HepG2 (cell line): ENCODE results near the gene PDZD4. TPM values are rescaled to one million over a fixed set of nuclear protein-coding genes. Genes with fewer than 3 reads are reported as not detected.

Source experiments
- ATAC-seq: fragments of 200-7000 bp; cut with Tn5 transposase; 3 replicates; pipeline ENCODE4 v1.9.1; 2020; ENCODE audit warnings: mild to moderate bottlenecking, moderate library complexity
- BruUV-seq: library from RNA; stranded (reverse); fragments of 400-500 nt; replicated peaks from 2 replicates; lab custom pipeline; 2021; lab: Mats Ljungman, UMichigan
- CTCF ChIA-PET: fragments of 300-600 bp; formaldehyde crosslinking; extraction: SDS; loops from one replicate; lab custom pipeline; 2021; ENCODE audit warnings: low total read pairs, inconsistent platforms, low intra/inter-chr PET ratio; lab: Yijun Ruan, JAX
- POLR2A ChIA-PET: fragments of 350-600 bp; sonication (Branson Sonifier 250); formaldehyde crosslinking; loops from one replicate; lab custom pipeline; 2020; ENCODE audit warnings: antibody characterized with exemption, inconsistent platforms; lab: Yijun Ruan, JAX
- DNase-seq: peaks from one replicate; pipeline ENCODE4 v3.0.0-alpha.2; 2015; ENCODE audit warnings: low spot score
- FAIRE-seq: peaks from 3 replicates; lab custom pipeline; 2011; peaks lifted over from hg19 to GRCh38; lab: Jason Lieb, UNC
- H2AFZ ChIP-seq: one replicate; pipeline ENCODE4 v1.6.1; 2011; ENCODE audit warnings: low read length, inconsistent platforms
- H3K27ac ChIP-seq: fragments of 300-600 bp; 3 replicates; pipeline ENCODE4 v1.8.0; 2011; ENCODE audit warnings: mixed run types, mild to moderate bottlenecking, mixed read lengths, low read length, inconsistent platforms; ENCODE audit not compliant: insufficient read depth; ENCODE audit errors: extremely low read length
- H3K27me3 ChIP-seq, 2 experiments: fragments of 200-600 bp in 1 of 2; 2 replicates in 1 of 2; 3 replicates in 1 of 2; pipeline versions ENCODE4 v1.6.0 to v1.8.0; 2011; ENCODE audit warnings: low read length in 2 of 2, mild to moderate bottlenecking in 2 of 2, moderate library complexity in 2 of 2, inconsistent platforms in 1 of 2; ENCODE audit not compliant: insufficient read depth in 2 of 2, control insufficient read depth in 1 of 2
- H3K36me3 ChIP-seq, 2 experiments: fragments of 200-600 bp in 1 of 2; replicated peaks in 1 of 2; 2 replicates in 1 of 2; 3 replicates in 1 of 2; pipeline versions ENCODE4 v1.5.1 to v1.8.0; 2011; ENCODE audit warnings: low read length in 2 of 2, inconsistent platforms in 1 of 2; ENCODE audit not compliant: insufficient read depth in 2 of 2, control insufficient read depth in 1 of 2
- H3K4me1 ChIP-seq: 2 replicates; pipeline ENCODE4 v1.5.1; 2012; ENCODE audit warnings: low read length, inconsistent platforms; ENCODE audit not compliant: insufficient read depth
- H3K4me2 ChIP-seq: 2 replicates; pipeline ENCODE4 v1.6.0; 2011; ENCODE audit warnings: low read depth, low read length, inconsistent platforms
- H3K4me3 ChIP-seq, 3 experiments: fragments of 200-600 bp in 1 of 3; sonication (generic), shearing (Covaris generic) in 1 of 3; replicated peaks in 1 of 3; 2 replicates each; pipeline ENCODE4 v1.5.1; 2011 to 2016; ENCODE audit warnings: low read length in 3 of 3, inconsistent platforms in 2 of 3, low read depth in 2 of 3, mild to moderate bottlenecking in 2 of 3, control low read depth in 1 of 3, mixed read lengths in 1 of 3; ENCODE audit not compliant: insufficient read depth in 1 of 3
- H3K79me2 ChIP-seq: one replicate; pipeline ENCODE4 v1.6.1; 2011; ENCODE audit warnings: low read length, inconsistent platforms; ENCODE audit not compliant: insufficient read depth
- H3K9ac ChIP-seq: 2 replicates; pipeline ENCODE4 v1.6.0; 2011; ENCODE audit warnings: mild to moderate bottlenecking, low read depth, low read length, inconsistent platforms; ENCODE audit not compliant: insufficient read depth
- H3K9me3 ChIP-seq: 2 replicates; pipeline ENCODE4 v1.5.1; 2012; ENCODE audit warnings: mild to moderate bottlenecking, low read length
- H4K20me1 ChIP-seq: 2 replicates; pipeline ENCODE4 v1.6.0; 2011; ENCODE audit warnings: inconsistent platforms, mild to moderate bottlenecking, low read length, moderate library complexity; ENCODE audit not compliant: insufficient read depth
- ADNP ChIP-seq: sonication (generic); formaldehyde crosslinking; IDR thresholded peaks from 2 replicates; pipeline ENCODE4 v1.4.0; 2020; ENCODE audit warnings: missing genetic modification reagents
- FOSL2 ChIP-seq: sonication (generic); formaldehyde crosslinking; IDR thresholded peaks from 2 replicates; pipeline ENCODE4 v1.4.0; 2020; ENCODE audit warnings: missing genetic modification reagents
- HNRNPH1 ChIP-seq: fragments of 200-400 bp; formaldehyde crosslinking; optimal IDR thresholded peaks from 2 replicates; pipeline ENCODE3; 2017; ENCODE audit warnings: mild to moderate bottlenecking, low read depth, low read length
- HOXD1 ChIP-seq: sonication (generic); formaldehyde crosslinking; IDR thresholded peaks from 2 replicates; pipeline ENCODE4 v1.5.0; 2020; ENCODE audit warnings: missing genetic modification reagents
- IRX3 ChIP-seq: sonication (generic); formaldehyde crosslinking; IDR thresholded peaks from 2 replicates; pipeline ENCODE4 v1.8.1; 2023; ENCODE audit warnings: mild to moderate bottlenecking, low read depth, missing genetic modification reagents, borderline replicate concordance
- JUND ChIP-seq: sonication (generic); formaldehyde crosslinking; IDR thresholded peaks from 2 replicates; pipeline ENCODE4 v1.8.0; 2022; ENCODE audit warnings: mild to moderate bottlenecking, missing genetic modification reagents
- KDM5B ChIP-seq: sonication (generic); formaldehyde crosslinking; IDR thresholded peaks from 2 replicates; pipeline ENCODE4 v1.4.0; 2020; ENCODE audit warnings: missing genetic modification reagents, mild to moderate bottlenecking, borderline replicate concordance
- KMT2B ChIP-seq: IDR thresholded peaks from 2 replicates; pipeline ENCODE4 v1.6.1; 2016; ENCODE audit warnings: missing genetic modification reagents, missing compliant biosample characterization
- NFE2L2 ChIP-seq: fragments of 150-350 bp; IDR thresholded peaks from 2 replicates; pipeline ENCODE4 v1.6.1; 2014; ENCODE audit warnings: low read length
- NFKB2 ChIP-seq: sonication (generic); formaldehyde crosslinking; IDR thresholded peaks from 2 replicates; pipeline ENCODE4 v1.4.0; 2020; ENCODE audit warnings: missing genetic modification reagents, borderline replicate concordance
- PRMT3 ChIP-seq: sonication (generic); formaldehyde crosslinking; IDR thresholded peaks from 2 replicates; pipeline ENCODE4 v1.8.1; 2022; ENCODE audit warnings: low read depth, mild to moderate bottlenecking, moderate library complexity, missing genetic modification reagents, borderline replicate concordance
- TMF1 ChIP-seq: sonication (generic); formaldehyde crosslinking; IDR thresholded peaks from 2 replicates; pipeline ENCODE4 v1.8.1; 2022; ENCODE audit warnings: low read depth, missing genetic modification reagents
- ZFP1 ChIP-seq: IDR thresholded peaks from 2 replicates; pipeline ENCODE4 v1.6.1; 2016
- ZNF230 ChIP-seq: sonication (generic); formaldehyde crosslinking; IDR thresholded peaks from 2 replicates; pipeline ENCODE4 v1.4.0; 2020; ENCODE audit warnings: mild to moderate bottlenecking, missing genetic modification reagents
- ZNF235 ChIP-seq: sonication (generic); formaldehyde crosslinking; IDR thresholded peaks from 2 replicates; pipeline ENCODE4 v1.8.1; 2023; ENCODE audit warnings: mild to moderate bottlenecking, missing genetic modification reagents, borderline replicate concordance
- ZNF256 ChIP-seq: sonication (generic); formaldehyde crosslinking; conservative IDR thresholded peaks from 2 replicates; pipeline ENCODE4 v1.4.0; 2020; ENCODE audit warnings: missing genetic modification reagents
- ZNF558 ChIP-seq: sonication (generic); formaldehyde crosslinking; IDR thresholded peaks from 2 replicates; pipeline ENCODE4 v1.9.0; 2022; ENCODE audit warnings: mild to moderate bottlenecking, missing genetic modification reagents, borderline replicate concordance
- WGBS: methylation state at CpG from one replicate; pipeline ENCODE4 v1.1.6; 2017; ENCODE audit warnings: low lambda C conversion rate; 5-methylcytosine and 5-hydroxymethylcytosine counted together
- in situ Hi-C: cut with HindIII; loops from 2 replicates; pipeline ENCODE4 v1.10.0; 2017; ENCODE audit warnings: low pct_unique_long_range_greater_than_20kb; ENCODE audit not compliant: extremely low pct_ligation_motif_present
- intact Hi-C: fragments of 100-400 bp; cut with micrococcal nuclease; formaldehyde crosslinking; loops from one replicate; pipeline ENCODE4 v1.10.0; 2022; ENCODE audit not compliant: unreplicated experiment
- polyA plus RNA-seq, 8 experiments: library from polyadenylated mRNA; depleted of rRNA in 3 of 8; stranded (reverse) in 7 of 8; unstranded in 1 of 8; fragments of >200 nt; fragmentation: Illumina TruSeq in 4 of 8; extraction: Trizol in 4 of 8; gene quantifications; 2 replicates each; pipeline versions ENCODE4 v1.2.1 to v1.2.3, GENCODE V29; 2011 to 2016; ENCODE audit warnings: low read depth in 4 of 8, missing spikeins in 1 of 8, mixed read lengths in 1 of 8; ENCODE audit not compliant: insufficient read depth in 1 of 8
- total RNA-seq, 5 experiments: library from RNA; depleted of rRNA; stranded (reverse); fragments of >200 nt; fragmentation: Illumina TruSeq; extraction: Trizol; gene quantifications; 2 replicates each; pipeline ENCODE4 v1.2.3, GENCODE V29; 2016; ENCODE audit warnings: low read depth in 1 of 5
- TF ChIP-seq, protein P1 (sequence below): fragments of 450-650 bp; IDR thresholded peaks from 2 replicates; pipeline ENCODE4 v1.6.1; 2017; ENCODE audit warnings: mild to moderate bottlenecking

Gene PDZD4
- total and polyA plus RNA-seq, 2 of the 13 experiments (the other 11 are each of a cell fraction or from before 2014, with no cell fraction given): not detected

- Histone ChIP-seq H3K36me3 (no peaks in the 10 kb centered on the region), H4K20me1 (no peaks in the 10 kb centered on the region), H3K27ac (no peak overlapping the region), H3K9me3 (no peaks in the 10 kb centered on the region)
- TF ChIP-seq TMF1 (CRISPR knock-in tag) (no peak), NFKB2 (CRISPR knock-in tag) (no peak), HOXD1 (CRISPR knock-in tag) (no peak)
- TF ChIP-seq, all 625 proteins: peak for 0
- Histone ChIP-seq H2AFZ (no peak overlapping the region), H3K9ac (no peak overlapping the region), H3K4me1 (no peaks in the 10 kb centered on the region), H3K4me3 (no peak overlapping the region), H3K4me2 (no peak overlapping the region), H3K27me3 (no peaks in the 10 kb centered on the region; a peak in 1 of 5 replicates), H3K79me2 (no peaks in the 10 kb centered on the region)
- no TSS peak for BruUV-seq
- FAIRE-seq: no peak
- CTCF ChIA-PET: no interaction called here
- WGBS: 83% methylated on average over 2 of the region's 10 CpGs
- POLR2A ChIA-PET: no interaction called here
- in situ Hi-C loops: no loop called here
- intact Hi-C loops: no loop called here
- ATAC-seq: no peak
- DNase-seq: no peak
These were observed 33.8 kb upstream of the PDZD4 start for GRCh38 chrX:153864101-153864500.

DNA sequence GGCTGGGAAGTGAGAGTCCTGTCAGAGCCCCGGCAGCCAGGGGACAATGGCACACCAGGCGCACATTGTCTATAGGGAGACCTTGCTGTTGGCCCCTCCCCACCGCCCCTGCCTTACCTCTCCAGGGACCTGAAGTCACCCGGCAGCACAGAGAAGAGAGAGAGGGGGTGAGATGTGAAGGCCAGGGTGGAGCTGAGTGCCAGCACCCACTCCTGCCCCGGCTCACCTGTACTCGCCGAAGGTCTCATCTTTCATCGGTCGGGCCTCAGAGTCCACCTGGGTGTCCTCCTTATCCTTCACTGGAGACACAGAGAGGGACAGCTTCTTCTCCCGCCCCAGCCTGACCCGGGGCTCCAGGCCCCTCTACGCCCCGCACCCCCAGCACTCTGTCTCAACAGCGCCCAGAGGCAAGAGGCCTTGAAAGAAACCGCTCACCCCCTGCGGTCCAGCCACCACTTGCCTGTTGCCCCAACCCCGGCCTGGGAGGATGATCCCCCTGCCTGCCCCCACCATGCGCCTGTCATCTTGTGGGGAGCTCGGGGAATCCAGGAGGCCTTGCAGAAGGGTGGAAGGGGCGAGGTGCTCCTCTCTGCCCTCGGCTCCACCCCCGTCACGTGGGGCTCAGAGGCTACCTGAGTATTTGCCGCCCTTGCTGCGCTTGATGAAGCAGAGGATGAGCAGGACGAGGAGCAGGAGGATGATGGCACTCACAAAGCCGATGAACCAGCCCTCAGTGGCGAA is 33.1 kb upstream of the PDZD4 start:
- ChIA-PET CTCF (no interaction called here), POLR2A (no interaction called here)
- Histone ChIP-seq H3K27ac (no peak overlapping the region), H3K9me3 (no peaks in the 10 kb centered on the region), H2AFZ (no peak overlapping the region), H3K79me2 (no peaks in the 10 kb centered on the region), H3K4me1 (no peaks in the 10 kb centered on the region), H4K20me1 (no peaks in the 10 kb centered on the region), H3K4me2 (no peak overlapping the region), H3K9ac (no peak overlapping the region), H3K36me3 (no peaks in the 10 kb centered on the region), H3K4me3 (no peak overlapping the region), H3K27me3 (no peaks in the 10 kb centered on the region; a peak in 1 of 5 replicates)
- no peak for DNase-seq
- in situ Hi-C loops: no loop called here
- no TSS peak for BruUV-seq
- ATAC-seq: no peak
- 67% methylated on average over 7 of the region's 28 CpGs for WGBS
- no peak for FAIRE-seq
- intact Hi-C loops: no loop called here
- TF ChIP-seq ZNF256 (CRISPR knock-in tag) (no peak), HNRNPH1 (no peak), IRX3 (CRISPR knock-in tag) (no peak), JUND (no peak), FOSL2 (CRISPR knock-in tag) (no peak), ZNF235 (no peak), ZFP1 (CRISPR knock-in tag) (no peak), KDM5B (CRISPR knock-in tag) (no peak), ZNF558 (no peak), NFE2L2 (no peak), ZNF230 (no peak), ADNP (no peak), KMT2B (CRISPR knock-in tag) (no peak), PRMT3 (CRISPR knock-in tag) (no peak)
- TF ChIP-seq, protein P1, sequence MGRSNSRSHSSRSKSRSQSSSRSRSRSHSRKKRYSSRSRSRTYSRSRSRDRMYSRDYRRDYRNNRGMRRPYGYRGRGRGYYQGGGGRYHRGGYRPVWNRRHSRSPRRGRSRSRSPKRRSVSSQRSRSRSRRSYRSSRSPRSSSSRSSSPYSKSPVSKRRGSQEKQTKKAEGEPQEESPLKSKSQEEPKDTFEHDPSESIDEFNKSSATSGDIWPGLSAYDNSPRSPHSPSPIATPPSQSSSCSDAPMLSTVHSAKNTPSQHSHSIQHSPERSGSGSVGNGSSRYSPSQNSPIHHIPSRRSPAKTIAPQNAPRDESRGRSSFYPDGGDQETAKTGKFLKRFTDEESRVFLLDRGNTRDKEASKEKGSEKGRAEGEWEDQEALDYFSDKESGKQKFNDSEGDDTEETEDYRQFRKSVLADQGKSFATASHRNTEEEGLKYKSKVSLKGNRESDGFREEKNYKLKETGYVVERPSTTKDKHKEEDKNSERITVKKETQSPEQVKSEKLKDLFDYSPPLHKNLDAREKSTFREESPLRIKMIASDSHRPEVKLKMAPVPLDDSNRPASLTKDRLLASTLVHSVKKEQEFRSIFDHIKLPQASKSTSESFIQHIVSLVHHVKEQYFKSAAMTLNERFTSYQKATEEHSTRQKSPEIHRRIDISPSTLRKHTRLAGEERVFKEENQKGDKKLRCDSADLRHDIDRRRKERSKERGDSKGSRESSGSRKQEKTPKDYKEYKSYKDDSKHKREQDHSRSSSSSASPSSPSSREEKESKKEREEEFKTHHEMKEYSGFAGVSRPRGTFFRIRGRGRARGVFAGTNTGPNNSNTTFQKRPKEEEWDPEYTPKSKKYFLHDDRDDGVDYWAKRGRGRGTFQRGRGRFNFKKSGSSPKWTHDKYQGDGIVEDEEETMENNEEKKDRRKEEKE: no peak
